ENCODE results near the gene PCA3.

PCA3 gene

GRCh38 chr9:76758476-76758875 lies 5.8 kb upstream of the PCA3 start:
- no peak for DNase-seq

- DNase-seq, result no peak
These were observed 4.5 kb upstream of the PCA3 start for GRCh38 chr9:76759732-76760131.

GRCh38 chr9:76761448-76761847 lies 2.8 kb upstream of the PCA3 start:
- DNase-seq, result no peak

- no peak for DNase-seq
These were observed 1.9 kb downstream of the PCA3 start for GRCh38 chr9:76766126-76766525.

- DNase-seq, result no peak
These were observed 8.6 kb downstream of the PCA3 start for GRCh38 chr9:76772686-76773445.

- DNase-seq, result no peak
These were observed 20.6 kb downstream of the PCA3 start for GRCh38 chr9:76784881-76785280.

GRCh38 chr9:76785501-76785900 lies 21.3 kb downstream of the PCA3 start:
- DNase-seq, result no peak

- no peak for DNase-seq
These were observed 23.4 kb downstream of the PCA3 start for GRCh38 chr9:76787677-76788076.

GRCh38 chr9:76789840-76790239 lies 25.6 kb downstream of the PCA3 start:
- no peak for DNase-seq

GRCh38 chr9:76793784-76794431 lies 29.7 kb downstream of the PCA3 start:
- no peak for DNase-seq

- no peak for DNase-seq
These were observed 32.1 kb downstream of the PCA3 start for GRCh38 chr9:76796296-76796695.

- no peak for DNase-seq
These were observed 34.3 kb downstream of the PCA3 start for GRCh38 chr9:76798527-76798926.

GRCh38 chr9:76799473-76799872 lies 35.2 kb downstream of the PCA3 start:
- no peak for DNase-seq

- DNase-seq, result no peak
These were observed 36.7 kb downstream of the PCA3 start for GRCh38 chr9:76800901-76801300.

- no peak for DNase-seq
These were observed 38.8 kb downstream of the PCA3 start for GRCh38 chr9:76803083-76803482.

GRCh38 chr9:76803762-76804161 lies 39.5 kb downstream of the PCA3 start:
- no peak for DNase-seq

- DNase-seq, result no peak
These were observed 44.4 kb downstream of the PCA3 start for GRCh38 chr9:76808636-76809035.

- peak; percentile 18 to 24 for DNase-seq
These were observed 46.2 kb downstream of the PCA3 start for GRCh38 chr9:76810377-76810957.

GRCh38 chr9:76812591-76812990 lies 48.4 kb downstream of the PCA3 start:
- DNase-seq, result no peak

GRCh38 chr9:76817489-76817888 lies 53.3 kb downstream of the PCA3 start:
- no peak for DNase-seq

GRCh38 chr9:76818271-76818670 lies 54.0 kb downstream of the PCA3 start:
- peak in 1 of 2 donors; percentile 3 for DNase-seq

GRCh38 chr9:76820431-76820830 lies 56.2 kb downstream of the PCA3 start:
- DNase-seq, result no peak

- DNase-seq, result no peak
These were observed 63.2 kb downstream of the PCA3 start for GRCh38 chr9:76827296-76828080.
